Tibial nerve (tissue), 4 donors: ENCODE data around the gene MATCAP1. TPM values are rescaled to one million over a fixed set of nuclear protein-coding genes. Genes with fewer than 3 reads are reported as not detected.

Source experiments
- DNase-seq, 2 donors: peaks; one replicate each; pipeline ENCODE4 v3.0.0-alpha.2; 2019; ENCODE audit warnings: low spot score in 2 of 2
- H3K27ac ChIP-seq, 4 donors: fragments of 200-600 bp; sonication (generic) in 3 of 4; one replicate each; pipeline ENCODE4 v1.5.1; 2017 to 2019; ENCODE audit warnings: mild to moderate bottlenecking in 1 of 4
- H3K27me3 ChIP-seq, 2 donors: fragments of 200-600 bp; sonication (generic) in 1 of 2; one replicate each; pipeline versions ENCODE4 v1.5.1 to v1.6.0; 2017 to 2019
- H3K36me3 ChIP-seq, 3 donors: fragments of 200-600 bp; sonication (generic); one replicate each; pipeline ENCODE4 v1.5.1; 2018 to 2019
- H3K4me1 ChIP-seq, 4 donors: fragments of 200-600 bp; sonication (generic) in 3 of 4; one replicate each; pipeline ENCODE4 v1.5.1; 2017 to 2019
- H3K4me3 ChIP-seq, 4 donors: fragments of 200-600 bp; sonication (generic) in 3 of 4; one replicate each; pipeline ENCODE4 v1.5.1; 2017 to 2019; ENCODE audit warnings: mild to moderate bottlenecking in 1 of 4, moderate library complexity in 1 of 4
- H3K9me3 ChIP-seq, 4 donors: fragments of 200-600 bp; sonication (generic) in 3 of 4; one replicate each; pipeline ENCODE4 v1.5.1; 2017 to 2019
- EP300 ChIP-seq, 2 donors: sonication (generic); formaldehyde crosslinking; IDR thresholded peaks; one replicate each; pipeline ENCODE4 v1.6.1; 2017; ENCODE audit warnings: antibody characterized with exemption in 2 of 2, mild to moderate bottlenecking in 1 of 2
- POLR2A ChIP-seq, 2 donors: fragments of 450-650 bp; IDR thresholded peaks; one replicate each; pipeline ENCODE4 v1.6.1; 2017; ENCODE audit warnings: antibody characterized with exemption in 2 of 2, mild to moderate bottlenecking in 2 of 2, moderate library complexity in 2 of 2
- WGBS, 2 donors: methylation state at CpG; one replicate each; pipeline ENCODE4 v1.1.5; 2018; 5-methylcytosine and 5-hydroxymethylcytosine counted together
- total RNA-seq, 4 donors: library from RNA; depleted of rRNA; stranded (reverse); fragments of >200 nt; gene quantifications; one replicate each; pipeline ENCODE4 v1.1.0, GENCODE V29; 2016
- TF ChIP-seq, protein P1 (sequence below), 5 experiments: fragments of 200-600 bp in 3 of 5; fragments of 450-650 bp in 2 of 5; sonication (generic) in 3 of 5; IDR thresholded peaks; one replicate each; pipeline ENCODE4 v1.5.1; 2016 to 2019; ENCODE audit warnings: antibody characterized with exemption in 5 of 5, mild to moderate bottlenecking in 3 of 5, moderate library complexity in 2 of 5

The MATCAP1 gene
- total RNA-seq, 4 donors from 2014 or later: 13.6 to 42.9 (median 18.9) TPM

DNA sequence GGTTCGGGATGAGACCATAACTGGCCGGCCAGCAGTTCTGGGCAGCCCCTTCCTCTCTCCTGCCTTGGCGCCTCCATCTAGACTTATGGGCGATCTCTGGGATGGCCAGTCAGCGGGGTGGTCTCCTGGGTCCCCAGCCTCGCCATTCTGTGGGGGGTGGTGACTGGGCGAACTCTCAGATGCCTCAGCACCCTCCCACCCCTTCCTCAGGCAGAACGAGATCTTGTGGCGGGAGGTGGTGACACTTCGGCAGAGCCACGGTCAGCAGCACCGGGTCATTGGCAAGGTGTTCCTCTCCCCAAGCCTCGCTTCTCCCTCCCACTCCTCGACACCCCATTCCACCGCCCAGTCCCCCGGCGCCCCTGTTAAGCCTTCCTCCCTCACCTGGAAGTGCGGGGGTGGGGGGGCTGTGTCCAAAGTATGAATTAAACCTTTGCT, 17.6 kb downstream of the MATCAP1 start:
- no peak overlapping the region for H3K4me3 ChIP-seq
- no peaks in the 10 kb centered on the region for H3K9me3 ChIP-seq
- no peak for DNase-seq
- peak overlapping the region in 1 of 4 donors; percentile 8 for H3K27ac ChIP-seq
- no peaks in the 10 kb centered on the region for H3K36me3 ChIP-seq
- WGBS, 2 donors: 32 to 41% methylated on average over 16 to 17 of the region's 18 CpGs
- TF ChIP-seq EP300 (IDR thresholded peaks at IDR 0.05) (no peak), POLR2A (IDR thresholded peaks at IDR 0.05) (no peak)
- TF ChIP-seq, protein P1, sequence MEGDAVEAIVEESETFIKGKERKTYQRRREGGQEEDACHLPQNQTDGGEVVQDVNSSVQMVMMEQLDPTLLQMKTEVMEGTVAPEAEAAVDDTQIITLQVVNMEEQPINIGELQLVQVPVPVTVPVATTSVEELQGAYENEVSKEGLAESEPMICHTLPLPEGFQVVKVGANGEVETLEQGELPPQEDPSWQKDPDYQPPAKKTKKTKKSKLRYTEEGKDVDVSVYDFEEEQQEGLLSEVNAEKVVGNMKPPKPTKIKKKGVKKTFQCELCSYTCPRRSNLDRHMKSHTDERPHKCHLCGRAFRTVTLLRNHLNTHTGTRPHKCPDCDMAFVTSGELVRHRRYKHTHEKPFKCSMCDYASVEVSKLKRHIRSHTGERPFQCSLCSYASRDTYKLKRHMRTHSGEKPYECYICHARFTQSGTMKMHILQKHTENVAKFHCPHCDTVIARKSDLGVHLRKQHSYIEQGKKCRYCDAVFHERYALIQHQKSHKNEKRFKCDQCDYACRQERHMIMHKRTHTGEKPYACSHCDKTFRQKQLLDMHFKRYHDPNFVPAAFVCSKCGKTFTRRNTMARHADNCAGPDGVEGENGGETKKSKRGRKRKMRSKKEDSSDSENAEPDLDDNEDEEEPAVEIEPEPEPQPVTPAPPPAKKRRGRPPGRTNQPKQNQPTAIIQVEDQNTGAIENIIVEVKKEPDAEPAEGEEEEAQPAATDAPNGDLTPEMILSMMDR (IDR thresholded peaks at IDR 0.05): no peak
- H3K4me1 ChIP-seq: peaks cover 0 to 78% (median 51%) of the 10 kb centered on the region in 4 donors
- H3K27me3 ChIP-seq: peaks cover 0 to 66% of the 10 kb centered on the region in 2 donors

DNA sequence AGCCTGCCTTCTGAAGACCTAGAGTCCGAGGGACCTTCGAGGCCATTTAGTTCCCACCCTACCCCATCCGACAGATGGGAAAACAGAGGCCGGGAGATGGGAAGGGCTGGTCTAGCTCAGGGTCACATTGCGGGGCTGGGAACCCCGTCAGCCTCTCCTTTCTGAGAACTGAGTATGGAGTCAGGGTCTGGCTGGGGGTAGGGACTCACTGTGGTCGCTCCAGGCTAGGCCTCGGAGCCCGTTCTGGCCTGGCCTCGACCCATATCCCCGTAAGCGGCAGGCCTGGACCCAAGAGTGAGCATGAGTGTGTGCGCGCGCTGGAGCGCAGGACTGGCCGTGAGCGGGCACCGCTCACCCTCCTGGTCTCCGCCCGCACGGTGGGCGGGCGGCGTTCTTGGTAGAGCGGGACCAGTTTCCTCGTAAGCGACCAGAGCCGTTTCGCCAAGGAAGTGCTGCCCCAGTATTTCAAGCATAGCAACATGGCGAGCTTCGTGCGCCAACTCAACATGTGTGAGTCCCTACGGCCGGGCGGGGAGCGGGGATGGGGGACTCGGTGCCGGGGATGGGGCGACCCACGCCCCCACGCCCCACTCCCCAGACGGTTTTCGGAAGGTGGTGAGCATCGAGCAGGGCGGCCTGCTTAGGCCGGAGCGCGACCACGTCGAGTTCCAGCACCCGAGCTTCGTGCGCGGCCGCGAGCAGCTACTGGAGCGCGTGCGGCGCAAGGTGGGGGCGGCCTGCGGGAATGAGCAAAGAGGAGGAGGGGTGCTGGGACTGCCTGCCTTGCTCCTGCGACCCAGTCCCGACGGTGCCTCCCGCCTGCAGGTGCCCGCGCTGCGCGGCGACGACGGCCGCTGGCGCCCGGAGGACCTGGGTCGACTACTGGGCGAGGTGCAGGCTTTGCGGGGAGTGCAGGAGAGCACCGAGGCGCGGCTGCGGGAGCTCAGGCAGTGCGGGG, 18.4 kb downstream of the MATCAP1 start:
- TF ChIP-seq EP300 (IDR thresholded peaks at IDR 0.05): no peak
- no peak for TF ChIP-seq POLR2A (IDR thresholded peaks at IDR 0.05)
- TF ChIP-seq, protein P1 (IDR thresholded peaks at IDR 0.05): no peak
- Histone ChIP-seq H3K27ac (peak overlapping the region; percentile 19 to 78 (median 64)), H3K4me1 (peaks cover 0 to 78% (median 48%) of the 10 kb centered on the region in 4 donors), H3K36me3 (no peaks in the 10 kb centered on the region), H3K9me3 (no peaks in the 10 kb centered on the region), H3K27me3 (peaks cover 0 to 68% of the 10 kb centered on the region in 2 donors), H3K4me3 (peak overlapping the region in 3 of 4 donors; percentile 24 to 49 (median 26))
- no peak for DNase-seq
- WGBS, 2 donors: 23 to 34% methylated on average over 53 to 57 of the region's 85 CpGs

DNA sequence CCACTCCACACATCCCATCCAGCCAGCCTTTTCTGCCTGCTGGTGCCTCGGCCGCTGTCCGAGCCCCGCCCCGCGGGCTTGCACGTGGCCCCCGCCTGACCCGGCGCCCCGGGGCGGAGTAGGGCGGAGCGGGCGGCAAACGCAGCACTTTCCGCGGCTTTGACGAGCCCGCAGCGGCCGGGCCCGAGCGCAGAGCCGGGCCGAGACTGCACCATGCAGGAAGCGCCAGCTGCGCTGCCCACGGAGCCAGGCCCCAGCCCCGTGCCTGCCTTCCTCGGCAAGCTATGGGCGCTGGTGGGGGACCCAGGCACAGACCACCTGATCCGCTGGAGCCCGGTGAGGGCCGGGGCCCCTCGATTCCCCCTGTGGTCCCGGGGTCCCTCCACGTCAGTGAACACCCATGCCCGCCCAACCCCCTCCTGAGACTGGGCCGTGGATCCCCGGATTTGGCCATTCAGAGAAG, 19.1 kb downstream of the MATCAP1 start, which contains the start of gene HSF4:
Gene HSF4 (plus strand): TSS at position 147 of the 463 bp plus-strand sequence. CDS start 67 bp downstream, at position 214.
- Histone ChIP-seq H3K27ac (peak within 1 kb of the TSS; percentile 58 to 78 (median 66)), H3K4me1 (peaks cover 0 to 76% (median 42%) of the 10 kb centered on the region in 4 donors), H3K36me3 (no peaks in the 10 kb centered on the region), H3K27me3 (peaks cover 0 to 68% of the 10 kb centered on the region in 2 donors), H3K4me3 (peak within 1 kb of the TSS; percentile 24 to 49 (median 27)), H3K9me3 (no peaks in the 10 kb centered on the region)
- peak in 1 of 2 donors; percentile 31 for DNase-seq
- peak in 1 of 2 donors; percentile 33 for TF ChIP-seq EP300 (IDR thresholded peaks at IDR 0.05)
- peak in 1 of 2 donors; percentile 57 for TF ChIP-seq POLR2A (IDR thresholded peaks at IDR 0.05)
- TF ChIP-seq, protein P1 (IDR thresholded peaks at IDR 0.05): no peak
- 0 to 1% methylated on average over 4 to 21 of the region's 41 CpGs for WGBS, 2 donors

DNA sequence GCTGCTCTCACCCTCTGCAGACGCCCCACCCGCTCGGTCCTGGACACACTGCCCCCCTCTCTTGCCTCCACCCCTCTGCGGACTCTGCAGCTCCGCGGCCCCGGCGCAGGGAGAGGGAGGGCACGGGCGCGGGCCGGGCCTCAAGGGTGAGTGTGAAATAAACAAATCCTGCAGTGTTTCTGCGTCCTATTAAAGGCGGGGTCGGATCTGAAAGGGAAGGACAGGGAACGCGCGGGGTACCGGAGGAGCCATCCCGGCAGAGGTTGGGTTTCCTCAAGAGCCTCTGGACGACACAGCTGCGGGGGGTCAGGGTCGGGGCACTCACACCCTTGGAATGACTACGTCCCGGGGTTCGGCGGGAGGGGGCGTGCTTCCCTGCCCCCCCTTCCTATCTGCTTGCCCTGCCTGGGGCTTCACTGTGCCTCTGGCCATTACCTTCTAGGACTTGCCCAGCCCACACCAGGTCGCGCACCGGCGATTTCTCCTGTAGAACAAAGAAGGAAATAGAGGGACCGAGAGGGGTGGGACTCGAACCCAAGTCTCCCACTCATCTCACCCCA, 19.7 kb downstream of the MATCAP1 start:
- DNase-seq: no peak
- 1 to 6% methylated on average over 24 to 27 of the region's 34 CpGs for WGBS, 2 donors
- TF ChIP-seq, protein P1 (IDR thresholded peaks at IDR 0.05): no peak
- TF ChIP-seq POLR2A (IDR thresholded peaks at IDR 0.05): no peak
- TF ChIP-seq EP300 (IDR thresholded peaks at IDR 0.05): no peak
- H3K27me3 ChIP-seq: peaks cover 0 to 68% of the 10 kb centered on the region in 2 donors
- H3K4me1 ChIP-seq: peaks cover 0 to 74% (median 38%) of the 10 kb centered on the region in 4 donors
- H3K4me3 ChIP-seq: peak overlapping the region; percentile 24 to 49 (median 27)
- H3K36me3 ChIP-seq: no peaks in the 10 kb centered on the region
- H3K9me3 ChIP-seq: no peaks in the 10 kb centered on the region
- peak overlapping the region; percentile 56 to 78 (median 60) for H3K27ac ChIP-seq
